Measurements from ENCODE around the gene ROBO1. TPM values are rescaled to one million over a fixed set of nuclear protein-coding genes. Genes with fewer than 3 reads are reported as not detected.

ROBO1 gene
- total and polyA plus RNA-seq, 2 donors (not counting 3 experiments of a cell fraction or from before 2014, with no cell fraction given) = 5.9 to 14.2 TPM

DNA sequence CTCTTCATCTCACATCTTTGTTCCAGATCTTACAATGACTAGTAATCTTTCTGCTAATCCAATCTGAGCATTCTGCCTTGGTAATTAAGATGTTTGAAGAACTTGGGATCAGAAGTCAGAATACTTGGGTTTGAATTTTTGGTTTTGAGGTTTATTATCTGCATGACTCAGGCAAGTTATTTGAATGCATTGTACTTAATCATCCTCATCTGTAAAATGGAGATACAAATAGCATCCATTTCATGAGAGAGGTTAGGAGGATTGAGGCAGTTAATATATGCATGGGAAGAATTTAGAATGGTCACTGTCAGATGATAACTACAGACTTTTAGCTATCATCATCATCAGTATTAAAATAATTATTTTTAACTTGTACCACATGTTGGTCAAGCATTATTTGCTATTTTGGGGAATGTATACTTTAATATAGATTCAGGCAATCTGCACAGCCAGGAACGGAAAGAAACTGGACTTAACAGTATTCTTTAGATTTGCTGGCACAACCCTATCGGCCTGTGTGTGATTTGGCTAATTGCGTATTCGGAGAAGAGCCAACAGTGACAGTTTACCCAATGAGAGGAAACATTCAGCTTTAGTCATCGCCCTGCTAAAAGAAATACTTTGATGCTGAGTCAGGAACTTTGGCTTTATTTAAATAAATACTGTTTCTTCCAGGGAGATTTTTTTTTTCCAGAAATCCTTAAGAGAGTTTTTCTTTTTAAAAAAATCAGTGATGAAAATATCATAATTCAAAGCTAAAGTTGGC lies 600.0 kb downstream of the ROBO1 start:
- FAIRE-seq (no peak), DNase-seq (ENCODE audit: low read depth, low spot score) (peak; percentile 36)
- Histone ChIP-seq H4K20me1 (replicated peaks; ENCODE audit: control insufficient read depth, extremely low read depth, insufficient read depth, low read length) (no peaks in the 10 kb centered on the region), H3K4me3 (replicated peaks in 1 of 3; ENCODE audit: insufficient read depth in 1 of 3, low read depth in 1 of 3, low read length in 3 of 3) (no peak overlapping the region), H3K79me2 (ENCODE audit: control insufficient read depth, insufficient read depth, low read length) (no peaks in the 10 kb centered on the region), H3K9me3 (replicated peaks; ENCODE audit: control insufficient read depth, insufficient read depth, low read length) (no peaks in the 10 kb centered on the region), H2AFZ (ENCODE audit: low read depth, low read length) (no peak overlapping the region), H3K27me3 (ENCODE audit: control insufficient read depth in 2 of 2, insufficient read depth in 2 of 2, low read length in 2 of 2) (no peaks in the 10 kb centered on the region), H3K9ac (replicated peaks; ENCODE audit: extremely low read depth, insufficient read depth, low read length) (no peak overlapping the region), H3K4me2 (ENCODE audit: insufficient read depth, low read length) (no peak overlapping the region), H3K4me1 (ENCODE audit: control insufficient read depth, extremely low read depth, insufficient read depth, low read length) (no peaks in the 10 kb centered on the region), H3K36me3 (ENCODE audit: control insufficient read depth in 2 of 2, extremely low read depth in 1 of 2, insufficient read depth in 2 of 2, low read length in 2 of 2) (no peaks in the 10 kb centered on the region), H3K27ac (ENCODE audit: insufficient read depth, low read depth, low read length) (no peak overlapping the region), H3K9me1 (replicated peaks; ENCODE audit: control insufficient read depth, extremely low read depth, insufficient read depth, low read length) (no peaks in the 10 kb centered on the region)
- TF ChIP-seq POLR2A (IDR thresholded peaks at IDR 0.05; ENCODE audit: low read depth, low read length) (no peak), EZH2 (IDR thresholded peaks at IDR 0.05; ENCODE audit: borderline replicate concordance, low read depth, low read length, severe bottlenecking) (no peak), MYC (IDR thresholded peaks at IDR 0.05; ENCODE audit: low read depth, low read length) (no peak), POLR2AphosphoS5 (IDR thresholded peaks at IDR 0.05; ENCODE audit: insufficient read depth, low read depth, low read length) (no peak), FOS (IDR thresholded peaks at IDR 0.05; ENCODE audit: borderline replicate concordance, insufficient read depth, low read length) (no peak)
- CTCF ChIA-PET = interaction anchor here (0.7 kb wide), 1 partner anchor 81 kb away, joined by 3 read pairs; no protein-coding TSS in a partner anchor
- POLR2A ChIA-PET = no interaction called here
- BruUV-seq (replicated peaks) = no TSS peak
- dilution Hi-C loops (cut with MboI; ENCODE audit: extremely low pct_ligation_motif_present, low sequenced_read_pairs) = no loop called here
- intact Hi-C loops (cut with micrococcal nuclease) = no loop called here

DNA sequence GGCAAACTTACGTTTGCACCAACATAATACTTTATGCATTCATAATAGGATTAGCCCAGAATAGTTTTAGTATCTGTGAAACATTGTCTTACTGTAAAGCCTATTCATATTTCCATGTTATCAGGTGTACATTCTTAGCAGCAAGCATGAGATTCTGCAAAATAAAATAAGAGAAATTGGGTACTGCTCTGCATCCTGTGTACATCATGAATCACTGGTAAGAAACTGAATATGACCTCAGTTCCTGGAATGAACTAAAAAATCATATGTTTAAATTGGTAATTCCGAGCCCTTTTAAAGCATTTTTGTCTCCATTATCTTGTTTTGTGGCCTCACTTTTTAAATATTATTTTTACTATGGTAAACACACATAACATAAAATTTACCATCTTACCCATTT lies 605.1 kb downstream of the ROBO1 start:
- no peak overlapping the region for H3K4me2 ChIP-seq (ENCODE audit: insufficient read depth, low read length)
- no peak for DNase-seq (ENCODE audit: low read depth, low spot score)
- H3K36me3 ChIP-seq (ENCODE audit: control insufficient read depth in 2 of 2, extremely low read depth in 1 of 2, insufficient read depth in 2 of 2, low read length in 2 of 2) = no peaks in the 10 kb centered on the region
- POLR2A ChIA-PET = no interaction called here
- no peaks in the 10 kb centered on the region for H3K79me2 ChIP-seq (ENCODE audit: control insufficient read depth, insufficient read depth, low read length)
- dilution Hi-C loops (cut with MboI; ENCODE audit: extremely low pct_ligation_motif_present, low sequenced_read_pairs) (no loop called here), intact Hi-C loops (cut with micrococcal nuclease) (no loop called here)
- H3K9ac ChIP-seq (replicated peaks; ENCODE audit: extremely low read depth, insufficient read depth, low read length) = no peak overlapping the region
- no peaks in the 10 kb centered on the region for H4K20me1 ChIP-seq (replicated peaks; ENCODE audit: control insufficient read depth, extremely low read depth, insufficient read depth, low read length)
- no peaks in the 10 kb centered on the region for H3K9me1 ChIP-seq (replicated peaks; ENCODE audit: control insufficient read depth, extremely low read depth, insufficient read depth, low read length)
- CTCF ChIA-PET = no interaction called here
- FAIRE-seq = no peak
- no peak overlapping the region for H3K4me3 ChIP-seq (replicated peaks in 1 of 3; ENCODE audit: insufficient read depth in 1 of 3, low read depth in 1 of 3, low read length in 3 of 3)
- H3K9me3 ChIP-seq (replicated peaks; ENCODE audit: control insufficient read depth, insufficient read depth, low read length) = no peaks in the 10 kb centered on the region
- no peaks in the 10 kb centered on the region for H3K27me3 ChIP-seq (ENCODE audit: control insufficient read depth in 2 of 2, insufficient read depth in 2 of 2, low read length in 2 of 2)
- no peaks in the 10 kb centered on the region for H3K4me1 ChIP-seq (ENCODE audit: control insufficient read depth, extremely low read depth, insufficient read depth, low read length)
- H3K27ac ChIP-seq (ENCODE audit: insufficient read depth, low read depth, low read length) = no peak overlapping the region
- no TSS peak for BruUV-seq (replicated peaks)
- H2AFZ ChIP-seq (ENCODE audit: low read depth, low read length) = no peak overlapping the region
- no peak for TF ChIP-seq EZH2 (IDR thresholded peaks at IDR 0.05; ENCODE audit: borderline replicate concordance, low read depth, low read length, severe bottlenecking)

Data from endothelial cell of umbilical vein (primary cell).